COLO668 (cell line): ENCODE data around the gene SMARCE1.

Experiments used
- DNase-seq: peaks from one replicate; lab custom pipeline; 2025; ENCODE audit not compliant: unreplicated experiment; lab: John Stamatoyannopoulos, UW

Gene SMARCE1

GRCh38 chr17:40647624-40648383 is at the start of gene SMARCE1:
SMARCE1 (minus strand) TSS chr17:40647818; CDS start chr17:40645802, 2,016 bp downstream.
- DNase-seq, result peak; percentile 77

GRCh38 chr17:40697297-40697696 is 49.7 kb upstream of the SMARCE1 start:
- DNase-seq, result no peak

GRCh38 chr17:40696651-40697072 is 49.0 kb upstream of the SMARCE1 start:
- DNase-seq, result no peak

GRCh38 chr17:40695874-40696472 is 48.4 kb upstream of the SMARCE1 start:
- DNase-seq, result no peak

GRCh38 chr17:40694584-40694983 is 47.0 kb upstream of the SMARCE1 start:
- DNase-seq, result no peak

- no peak for DNase-seq
Observed at GRCh38 chr17:40687106-40687505, 39.5 kb upstream of the SMARCE1 start.

GRCh38 chr17:40686192-40686591 is 38.6 kb upstream of the SMARCE1 start:
- DNase-seq, result no peak

- no peak for DNase-seq
Observed at GRCh38 chr17:40680998-40681397, 33.4 kb upstream of the SMARCE1 start.

- DNase-seq, result no peak
Observed at GRCh38 chr17:40679523-40679907, 31.9 kb upstream of the SMARCE1 start.

- no peak for DNase-seq
Observed at GRCh38 chr17:40678902-40679522, 31.4 kb upstream of the SMARCE1 start.

GRCh38 chr17:40675905-40676304 is 28.3 kb upstream of the SMARCE1 start:
- no peak for DNase-seq

- DNase-seq, result no peak
Observed at GRCh38 chr17:40672654-40673053, 25.0 kb upstream of the SMARCE1 start.

GRCh38 chr17:40671282-40671681 is 23.7 kb upstream of the SMARCE1 start:
- DNase-seq, result no peak

- DNase-seq, result no peak
Observed at GRCh38 chr17:40666331-40666730, 18.7 kb upstream of the SMARCE1 start.

- no peak for DNase-seq
Observed at GRCh38 chr17:40664582-40665333, 17.1 kb upstream of the SMARCE1 start, which contains the start of gene KRT222. KRT222 (minus strand) TSS chr17:40665177; CDS start chr17:40665099, 78 bp downstream.

GRCh38 chr17:40663252-40663651 is 15.6 kb upstream of the SMARCE1 start:
- DNase-seq, result no peak

- DNase-seq, result no peak
Observed at GRCh38 chr17:40659911-40660310, 12.3 kb upstream of the SMARCE1 start.

GRCh38 chr17:40658396-40658795 is 10.8 kb upstream of the SMARCE1 start:
- DNase-seq, result no peak

- no peak for DNase-seq
Observed at GRCh38 chr17:40651939-40652338, 4.3 kb upstream of the SMARCE1 start.

- DNase-seq, result peak; percentile 55
Observed at GRCh38 chr17:40648384-40648968, 858 bp upstream of the SMARCE1 start.
